Transverse colon (tissue), 4 donors: ENCODE measurements around the gene KCNN3. TPM values are rescaled to one million over a fixed set of nuclear protein-coding genes. Genes with fewer than 3 reads are reported as not detected.

ENCODE experiments used
- DNase-seq: peaks from one replicate; pipeline ENCODE4 v3.0.0-alpha.2; 2019
- H3K27ac ChIP-seq, 4 donors: fragments of 200-600 bp; sonication (generic); 2 replicates each; pipeline ENCODE4 v1.5.1; 2016 to 2018; ENCODE audit warnings: inconsistent platforms in 4 of 4
- H3K27me3 ChIP-seq: fragments of 200-600 bp; sonication (generic); 2 replicates; pipeline ENCODE4 v1.5.1; 2017; ENCODE audit warnings: inconsistent platforms
- H3K36me3 ChIP-seq, 4 donors: fragments of 200-600 bp; sonication (generic); 2 replicates each; pipeline ENCODE4 v1.5.1; 2017 to 2019; ENCODE audit warnings: inconsistent platforms in 4 of 4
- H3K4me1 ChIP-seq, 4 donors: fragments of 200-600 bp; sonication (generic); 2 replicates each; pipeline ENCODE4 v1.5.1; 2017 to 2020; ENCODE audit warnings: inconsistent platforms in 4 of 4
- H3K4me3 ChIP-seq, 4 donors: fragments of 200-600 bp; sonication (generic); 1 replicate in 1 of 4; 2 replicates in 3 of 4; pipeline versions ENCODE4 v1.5.1 to v1.6.1; 2017 to 2019; ENCODE audit warnings: inconsistent platforms in 4 of 4
- H3K9me3 ChIP-seq, 2 donors: fragments of 200-600 bp; sonication (generic); 2 replicates each; pipeline ENCODE4 v1.5.1; 2017 to 2019; ENCODE audit warnings: inconsistent platforms in 2 of 2
- EP300 ChIP-seq: sonication (generic); formaldehyde crosslinking; IDR thresholded peaks from one replicate; pipeline ENCODE4 v1.6.1; 2017; ENCODE audit warnings: antibody characterized with exemption, low read depth
- POLR2A ChIP-seq: fragments of 450-650 bp; IDR thresholded peaks from one replicate; pipeline ENCODE4 v1.6.1; 2016; ENCODE audit warnings: antibody characterized with exemption, mild to moderate bottlenecking, moderate library complexity
- POLR2AphosphoS5 ChIP-seq, 3 donors: sonication (generic); formaldehyde crosslinking; IDR thresholded peaks; one replicate each; pipeline ENCODE4 v1.6.1; 2016; ENCODE audit warnings: antibody characterized with exemption in 3 of 3
- WGBS, 2 donors: methylation state at CpG; one replicate each; pipeline ENCODE4 v1.1.5; 2018; ENCODE audit warnings: low coverage in 1 of 2; 5-methylcytosine and 5-hydroxymethylcytosine counted together
- in situ Hi-C, 4 donors: fragments of 200-750 bp; cut with MboI; loops; one replicate each; pipeline versions ENCODE4 v1.15.0 to v1.15.1; 2017; ENCODE audit warnings: low sequenced_read_pairs in 3 of 4, low pct_ligation_motif_present in 1 of 4, low pct_unique_long_range_greater_than_20kb in 1 of 4
- intact Hi-C: fragments of 100-400 bp; cut with DNase I; formaldehyde crosslinking; loops from one replicate; pipeline ENCODE4 v1.15.1; 2023; ENCODE audit warnings: low total_unique reads
- total RNA-seq, 4 donors: library from RNA; depleted of rRNA; stranded (reverse); fragments of >200 nt; gene quantifications; one replicate each; pipeline ENCODE4 v1.1.0, GENCODE V29; 2016
- TF ChIP-seq, protein P1 (sequence below), 5 experiments: fragments of 200-600 bp in 3 of 5; fragments of 450-650 bp in 2 of 5; sonication (generic) in 3 of 5; IDR thresholded peaks; 1 replicate in 2 of 5; 2 replicates in 3 of 5; pipeline ENCODE4 v1.5.1; 2016 to 2017; ENCODE audit warnings: antibody characterized with exemption in 5 of 5, inconsistent platforms in 3 of 5, mild to moderate bottlenecking in 2 of 5, moderate library complexity in 1 of 5

The KCNN3 gene
- total RNA-seq, 4 donors from 2014 or later = 2.3 to 5.0 (median 3.5) TPM

- H3K27ac ChIP-seq = peak overlapping the region in 3 of 4 donors; percentile 3 to 80 (median 15)
- DNase-seq = no peak
- intact Hi-C loops = no loop called here
- no peaks in the 10 kb centered on the region for H3K36me3 ChIP-seq
- no peaks in the 10 kb centered on the region for H3K27me3 ChIP-seq
- in situ Hi-C loops = no loop called here
- peaks cover 8 to 25% (median 15%) of the 10 kb centered on the region in 4 donors for H3K4me1 ChIP-seq
- H3K9me3 ChIP-seq = no peaks in the 10 kb centered on the region
- H3K4me3 ChIP-seq = no peak overlapping the region
- TF ChIP-seq, protein P1, sequence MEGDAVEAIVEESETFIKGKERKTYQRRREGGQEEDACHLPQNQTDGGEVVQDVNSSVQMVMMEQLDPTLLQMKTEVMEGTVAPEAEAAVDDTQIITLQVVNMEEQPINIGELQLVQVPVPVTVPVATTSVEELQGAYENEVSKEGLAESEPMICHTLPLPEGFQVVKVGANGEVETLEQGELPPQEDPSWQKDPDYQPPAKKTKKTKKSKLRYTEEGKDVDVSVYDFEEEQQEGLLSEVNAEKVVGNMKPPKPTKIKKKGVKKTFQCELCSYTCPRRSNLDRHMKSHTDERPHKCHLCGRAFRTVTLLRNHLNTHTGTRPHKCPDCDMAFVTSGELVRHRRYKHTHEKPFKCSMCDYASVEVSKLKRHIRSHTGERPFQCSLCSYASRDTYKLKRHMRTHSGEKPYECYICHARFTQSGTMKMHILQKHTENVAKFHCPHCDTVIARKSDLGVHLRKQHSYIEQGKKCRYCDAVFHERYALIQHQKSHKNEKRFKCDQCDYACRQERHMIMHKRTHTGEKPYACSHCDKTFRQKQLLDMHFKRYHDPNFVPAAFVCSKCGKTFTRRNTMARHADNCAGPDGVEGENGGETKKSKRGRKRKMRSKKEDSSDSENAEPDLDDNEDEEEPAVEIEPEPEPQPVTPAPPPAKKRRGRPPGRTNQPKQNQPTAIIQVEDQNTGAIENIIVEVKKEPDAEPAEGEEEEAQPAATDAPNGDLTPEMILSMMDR (IDR thresholded peaks at IDR 0.05) = no peak
- no peak for TF ChIP-seq POLR2A
- no peak for TF ChIP-seq POLR2AphosphoS5 (IDR thresholded peaks at IDR 0.05)
- no peak for TF ChIP-seq EP300
- WGBS, 2 donors = 56% methylated on average over 10 of the region's 10 CpGs; no CpG with 5 or more reads in 1 of the 2 donors
These were observed 143.6 kb downstream of the KCNN3 start for GRCh38 chr1:154726443-154726842.

DNA sequence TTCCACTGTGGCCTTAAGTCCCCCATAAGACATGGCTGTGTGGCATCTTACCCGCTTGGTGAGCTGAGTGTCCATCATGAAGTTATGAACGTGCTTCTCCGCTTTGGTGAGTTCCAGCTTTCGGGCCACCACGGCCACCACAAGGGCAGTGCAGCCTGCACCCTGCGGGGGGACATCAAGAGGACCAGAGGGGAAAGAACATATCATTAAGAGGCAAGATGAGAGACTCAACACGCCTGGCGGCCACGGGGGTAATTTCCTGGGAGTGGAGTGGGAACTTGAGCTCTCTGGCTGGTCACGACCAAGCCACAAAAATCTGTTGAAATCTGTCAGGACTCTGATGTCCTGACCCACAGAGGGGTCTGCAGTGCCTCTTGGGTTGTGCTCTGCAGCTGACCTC lies 144.2 kb downstream of the KCNN3 start:
- Histone ChIP-seq H3K4me1 (peaks cover 6 to 19% (median 12%) of the 10 kb centered on the region in 4 donors), H3K36me3 (no peaks in the 10 kb centered on the region), H3K4me3 (no peak overlapping the region), H3K27ac (peak overlapping the region in 1 of 4 donors; percentile 80), H3K9me3 (no peaks in the 10 kb centered on the region), H3K27me3 (no peaks in the 10 kb centered on the region)
- intact Hi-C loops (no loop called here), in situ Hi-C loops (no loop called here)
- TF ChIP-seq POLR2AphosphoS5 (IDR thresholded peaks at IDR 0.05) = no peak
- no peak for TF ChIP-seq EP300
- TF ChIP-seq, protein P1 (IDR thresholded peaks at IDR 0.05) = no peak
- no peak for TF ChIP-seq POLR2A
- DNase-seq = no peak
- 90% methylated on average over 10 of the region's 10 CpGs; no CpG with 5 or more reads in 1 of the 2 donors for WGBS, 2 donors

DNA sequence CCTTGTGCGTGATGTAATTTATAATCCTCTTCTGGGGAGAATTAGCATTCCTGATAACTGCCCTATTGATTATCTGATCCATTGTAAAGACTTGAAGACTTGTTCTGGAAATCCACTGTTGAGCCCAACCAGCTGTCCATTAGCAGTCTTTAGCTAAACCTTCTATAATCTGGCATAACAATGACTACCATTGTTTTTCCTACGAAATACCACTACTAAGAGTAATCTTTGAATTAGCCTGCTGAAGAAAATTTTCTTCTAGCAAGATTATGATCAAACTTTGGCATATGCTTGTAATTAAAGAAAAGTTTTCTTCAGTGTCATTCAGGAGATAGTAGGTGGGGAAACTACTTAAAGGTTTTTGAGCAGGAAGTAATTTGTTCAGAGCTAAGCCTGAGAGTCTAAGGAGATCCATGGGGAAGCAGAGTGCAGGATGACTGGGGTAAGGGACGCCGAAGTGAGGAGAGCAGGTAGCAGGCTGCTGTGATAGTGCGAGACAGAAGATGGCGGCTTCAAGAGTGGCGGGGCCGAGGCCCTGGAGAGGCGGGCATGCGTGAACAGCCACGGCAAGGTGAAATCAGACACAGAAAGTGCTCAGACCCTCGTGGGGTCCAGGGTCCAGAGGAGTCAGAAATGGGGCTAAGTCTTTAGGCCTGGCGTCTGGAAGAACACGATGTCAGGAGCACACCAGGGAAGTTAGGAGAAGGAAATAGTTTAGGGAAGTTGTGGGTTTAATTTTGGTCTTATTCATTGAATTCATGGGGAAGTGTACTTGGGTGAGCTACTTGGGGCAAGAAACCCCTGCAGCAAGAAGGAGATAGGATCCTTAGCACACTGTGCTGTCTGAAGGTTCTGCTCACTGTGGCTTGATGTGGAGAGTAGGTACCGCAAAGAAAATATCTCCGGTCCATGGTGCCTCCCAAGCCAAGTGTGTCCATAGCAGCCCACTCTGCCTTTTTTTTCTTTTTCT lies 149.5 kb downstream of the KCNN3 start:
- Histone ChIP-seq H3K27ac (no peak overlapping the region), H3K27me3 (no peaks in the 10 kb centered on the region), H3K9me3 (no peaks in the 10 kb centered on the region), H3K4me1 (no peaks in the 10 kb centered on the region), H3K4me3 (no peak overlapping the region), H3K36me3 (no peaks in the 10 kb centered on the region)
- intact Hi-C loops = no loop called here
- in situ Hi-C loops = no loop called here
- 87 to 93% methylated on average over 6 to 16 of the region's 16 CpGs for WGBS, 2 donors
- TF ChIP-seq, protein P1 (IDR thresholded peaks at IDR 0.05) = no peak
- TF ChIP-seq EP300 (no peak), POLR2AphosphoS5 (IDR thresholded peaks at IDR 0.05) (no peak), POLR2A (no peak)
- no peak for DNase-seq

- Histone ChIP-seq H3K4me1 (no peaks in the 10 kb centered on the region), H3K27me3 (no peaks in the 10 kb centered on the region), H3K4me3 (no peak overlapping the region), H3K27ac (no peak overlapping the region), H3K36me3 (no peaks in the 10 kb centered on the region), H3K9me3 (no peaks in the 10 kb centered on the region)
- in situ Hi-C loops (no loop called here), intact Hi-C loops (no loop called here)
- DNase-seq = no peak
- TF ChIP-seq, protein P1 (IDR thresholded peaks at IDR 0.05) = no peak
- TF ChIP-seq POLR2A (no peak), POLR2AphosphoS5 (IDR thresholded peaks at IDR 0.05) (no peak), EP300 (no peak)
- WGBS, 2 donors = 91 to 100% methylated on average over 2 to 8 of the region's 8 CpGs
These were observed 150.3 kb downstream of the KCNN3 start for GRCh38 chr1:154719586-154720327.
